ENCODE results near the gene FRMPD4. TPM values are rescaled to one million over a fixed set of nuclear protein-coding genes. Genes with fewer than 3 reads are reported as not detected.

Gene FRMPD4
- total RNA-seq, 1 experiment from 2014 or later: 1.4 TPM

GRCh38 chrX:12614266-12614665, 476.0 kb downstream of the FRMPD4 start (continued):
- TF ChIP-seq ZSCAN18 (CRISPR knock-in tag; IDR thresholded peaks at IDR 0.05) (no peak), ZNF281 (CRISPR knock-in tag; IDR thresholded peaks at IDR 0.05) (no peak), ELF4 (CRISPR knock-in tag; IDR thresholded peaks at IDR 0.05; ENCODE audit: low read depth) (no peak), ETV6 (CRISPR knock-in tag; IDR thresholded peaks at IDR 0.05) (no peak), USF1 (CRISPR knock-in tag; IDR thresholded peaks at IDR 0.05) (no peak), ZMAT4 (CRISPR knock-in tag; IDR thresholded peaks at IDR 0.05) (no peak), RORB (CRISPR knock-in tag; IDR thresholded peaks at IDR 0.05) (no peak), EMX1 (CRISPR knock-in tag; IDR thresholded peaks at IDR 0.05) (no peak), NFYB (CRISPR knock-in tag; conservative IDR thresholded peaks at IDR 0.05; ENCODE audit: low read depth) (no peak), ZNF263 (CRISPR knock-in tag; IDR thresholded peaks at IDR 0.05; ENCODE audit: low read depth) (no peak), FOXK1 (CRISPR knock-in tag; IDR thresholded peaks at IDR 0.05) (no peak)

GRCh38 chrX:12615061-12615460, 476.8 kb downstream of the FRMPD4 start:
- no peak overlapping the region for H3K4me3 Mint-ChIP-seq
- TF ChIP-seq ZNF532 (CRISPR knock-in tag; IDR thresholded peaks at IDR 0.05; ENCODE audit: borderline replicate concordance) (no peak), FOXP4 (CRISPR knock-in tag; IDR thresholded peaks at IDR 0.05) (no peak), ZNF317 (CRISPR knock-in tag; IDR thresholded peaks at IDR 0.05; ENCODE audit: borderline replicate concordance, low read depth) (no peak), ZNF671 (CRISPR knock-in tag; IDR thresholded peaks at IDR 0.05) (no peak), JAZF1 (CRISPR knock-in tag; IDR thresholded peaks at IDR 0.05) (no peak), GTF2I (CRISPR knock-in tag; conservative IDR thresholded peaks at IDR 0.05) (no peak), ZNF281 (CRISPR knock-in tag; IDR thresholded peaks at IDR 0.05) (no peak), FOXK1 (CRISPR knock-in tag; IDR thresholded peaks at IDR 0.05) (no peak), KAT7 (CRISPR knock-in tag; IDR thresholded peaks at IDR 0.05; ENCODE audit: borderline replicate concordance) (no peak), CREB1 (CRISPR knock-in tag; IDR thresholded peaks at IDR 0.05) (no peak), ZNF121 (CRISPR knock-in tag; IDR thresholded peaks at IDR 0.05) (no peak), RELA (CRISPR knock-in tag; IDR thresholded peaks at IDR 0.05; ENCODE audit: borderline replicate concordance) (no peak), NFATC4 (CRISPR knock-in tag; IDR thresholded peaks at IDR 0.05) (no peak), CDX4 (CRISPR knock-in tag; IDR thresholded peaks at IDR 0.05; ENCODE audit: borderline replicate concordance) (no peak)

More at GRCh38 chrX:12615061-12615460, 476.8 kb downstream of the FRMPD4 start:
- ChIA-PET POLR2A (no interaction called here), CTCF (no interaction called here)
- ATAC-seq (no peak), DNase-seq (ENCODE audit: low spot score) (no peak)
- H3K27me3 Mint-ChIP-seq (ENCODE audit: low read depth): no peaks in the 10 kb centered on the region
- no peak overlapping the region for H3K27ac Mint-ChIP-seq
- no peaks in the 10 kb centered on the region for H3K4me1 Mint-ChIP-seq
- H3K36me3 Mint-ChIP-seq: no peaks in the 10 kb centered on the region
- H3K9me3 Mint-ChIP-seq: no peaks in the 10 kb centered on the region

Measured in WTC11 (cell line).